ENCODE data around the gene DNAJC18.

DNAJC18 gene

GRCh38 chr5:139475865-139476617 lies 36.7 kb upstream of the DNAJC18 start:
- TF ChIP-seq CTCF (IDR thresholded peaks at IDR 0.05; ENCODE audit: low read depth, low read length, missing control alignments) = no peak
- no peak overlapping the region for H3K4me3 ChIP-seq (ENCODE audit: low read depth, low read length)
- DNase-seq (ENCODE audit: low read depth) = no peak

GRCh38 chr5:139474890-139475791 lies 35.8 kb upstream of the DNAJC18 start:
- no peak for DNase-seq (ENCODE audit: low read depth)
- no peak overlapping the region for H3K4me3 ChIP-seq (ENCODE audit: low read depth, low read length)
- TF ChIP-seq CTCF (IDR thresholded peaks at IDR 0.05; ENCODE audit: low read depth, low read length, missing control alignments) = no peak

- TF ChIP-seq CTCF (IDR thresholded peaks at IDR 0.05; ENCODE audit: low read depth, low read length, missing control alignments) = no peak
- no peak overlapping the region for H3K4me3 ChIP-seq (ENCODE audit: low read depth, low read length)
- no peak for DNase-seq (ENCODE audit: low read depth)
Measured at GRCh38 chr5:139473565-139473964, 34.2 kb upstream of the DNAJC18 start.

- no peak for TF ChIP-seq CTCF (IDR thresholded peaks at IDR 0.05; ENCODE audit: low read depth, low read length, missing control alignments)
- DNase-seq (ENCODE audit: low read depth) = no peak
- no peak overlapping the region for H3K4me3 ChIP-seq (ENCODE audit: low read depth, low read length)
Measured at GRCh38 chr5:139473105-139473504, 33.8 kb upstream of the DNAJC18 start.

GRCh38 chr5:139472386-139473030 lies 33.2 kb upstream of the DNAJC18 start:
- TF ChIP-seq CTCF (IDR thresholded peaks at IDR 0.05; ENCODE audit: low read depth, low read length, missing control alignments) = no peak
- DNase-seq (ENCODE audit: low read depth) = no peak
- no peak overlapping the region for H3K4me3 ChIP-seq (ENCODE audit: low read depth, low read length)

GRCh38 chr5:139470821-139471300 lies 31.5 kb upstream of the DNAJC18 start, which contains the start of gene SMIM33:
Gene SMIM33 (plus strand): TSS chr5:139471004. CDS start chr5:139471122, 118 bp downstream.
- no peak for TF ChIP-seq CTCF (IDR thresholded peaks at IDR 0.05; ENCODE audit: low read depth, low read length, missing control alignments)
- DNase-seq (ENCODE audit: low read depth) = no peak

More at GRCh38 chr5:139470821-139471300, 31.5 kb upstream of the DNAJC18 start, which contains the start of gene SMIM33:
- no peak within 1 kb of the TSS for H3K4me3 ChIP-seq (ENCODE audit: low read depth, low read length)

Data from GM12864 (cell line).